Prostate gland (tissue), 2 donors: Measurements from ENCODE around the gene PARP15. TPM values are rescaled to one million over a fixed set of nuclear protein-coding genes. Genes with fewer than 3 reads are reported as not detected.

ENCODE experiments used
- DNase-seq: peaks from one replicate; pipeline ENCODE4 v3.0.0-alpha.2; 2019; ENCODE audit warnings: low spot score
- H3K27ac ChIP-seq, 2 donors: fragments of 200-600 bp; sonication (generic); 2 replicates each; pipeline ENCODE4 v1.5.1; 2017 to 2019
- H3K27me3 ChIP-seq: fragments of 200-600 bp; sonication (generic); replicated peaks from 2 replicates; pipeline ENCODE4 v1.5.1; 2019; ENCODE audit not compliant: insufficient read depth
- H3K36me3 ChIP-seq, 2 donors: fragments of 200-600 bp; sonication (generic); 1 replicate in 1 of 2; 2 replicates in 1 of 2; pipeline versions ENCODE4 v1.5.1 to v1.8.1; 2017 to 2019
- H3K4me1 ChIP-seq: fragments of 200-600 bp; sonication (generic); replicated peaks from 2 replicates; pipeline ENCODE4 v1.5.1; 2019
- H3K4me3 ChIP-seq, 2 donors: fragments of 200-600 bp; sonication (generic); 2 replicates each; pipeline ENCODE4 v1.5.1; 2017 to 2019
- H3K9me3 ChIP-seq: fragments of 200-600 bp; sonication (generic); 2 replicates; pipeline ENCODE4 v1.5.1; 2017
- POLR2A ChIP-seq: fragments of 450-650 bp; IDR thresholded peaks from one replicate; pipeline ENCODE4 v1.6.1; 2016; ENCODE audit warnings: antibody characterized with exemption, mild to moderate bottlenecking
- POLR2AphosphoS5 ChIP-seq: sonication (generic); formaldehyde crosslinking; IDR thresholded peaks from one replicate; pipeline ENCODE4 v1.6.1; 2017; ENCODE audit warnings: antibody characterized with exemption
- WGBS: methylation state at CpG from one replicate; pipeline ENCODE4 v1.1.5; 2018; 5-methylcytosine and 5-hydroxymethylcytosine counted together
- intact Hi-C: fragments of 100-400 bp; cut with DNase I; formaldehyde crosslinking; loops from one replicate; pipeline ENCODE4 v1.14.2; 2022
- total RNA-seq, 2 donors: library from RNA; depleted of rRNA; stranded (reverse); fragments of >200 nt; gene quantifications; one replicate each; pipeline ENCODE4 v1.1.0, GENCODE V29; 2016
- TF ChIP-seq, protein P1 (sequence below), 4 experiments: fragments of 200-600 bp in 2 of 4; fragments of 450-650 bp in 2 of 4; sonication (generic) in 2 of 4; IDR thresholded peaks; 1 replicate in 3 of 4; 2 replicates in 1 of 4; pipeline ENCODE4 v1.5.1; 2016 to 2019; ENCODE audit warnings: antibody characterized with exemption in 4 of 4, mild to moderate bottlenecking in 2 of 4, moderate library complexity in 2 of 4

Gene PARP15
- total RNA-seq, 2 donors from 2014 or later = 0.23 to 2.7 TPM

DNA sequence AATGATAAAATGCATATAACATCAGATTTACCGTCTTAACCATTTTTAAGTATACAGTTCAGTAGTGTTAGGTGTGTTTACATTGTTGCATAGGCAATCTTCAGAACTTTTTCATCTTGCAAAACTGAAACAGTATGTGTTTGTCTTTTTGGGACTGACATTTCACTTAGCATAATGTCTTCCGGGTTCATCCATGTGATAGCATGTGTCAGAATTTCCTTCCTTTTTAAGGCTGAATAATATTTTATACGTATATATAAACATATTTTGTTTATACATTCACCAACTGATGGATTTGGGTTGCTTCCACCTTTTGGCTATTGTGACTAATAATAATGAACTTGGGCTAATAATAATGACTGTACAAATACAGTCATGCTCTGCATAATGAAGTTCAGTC, 3.0 kb downstream of the PARP15 start:
- H3K27ac ChIP-seq = no peak overlapping the region
- TF ChIP-seq POLR2A (no peak), POLR2AphosphoS5 (no peak)
- TF ChIP-seq, protein P1, sequence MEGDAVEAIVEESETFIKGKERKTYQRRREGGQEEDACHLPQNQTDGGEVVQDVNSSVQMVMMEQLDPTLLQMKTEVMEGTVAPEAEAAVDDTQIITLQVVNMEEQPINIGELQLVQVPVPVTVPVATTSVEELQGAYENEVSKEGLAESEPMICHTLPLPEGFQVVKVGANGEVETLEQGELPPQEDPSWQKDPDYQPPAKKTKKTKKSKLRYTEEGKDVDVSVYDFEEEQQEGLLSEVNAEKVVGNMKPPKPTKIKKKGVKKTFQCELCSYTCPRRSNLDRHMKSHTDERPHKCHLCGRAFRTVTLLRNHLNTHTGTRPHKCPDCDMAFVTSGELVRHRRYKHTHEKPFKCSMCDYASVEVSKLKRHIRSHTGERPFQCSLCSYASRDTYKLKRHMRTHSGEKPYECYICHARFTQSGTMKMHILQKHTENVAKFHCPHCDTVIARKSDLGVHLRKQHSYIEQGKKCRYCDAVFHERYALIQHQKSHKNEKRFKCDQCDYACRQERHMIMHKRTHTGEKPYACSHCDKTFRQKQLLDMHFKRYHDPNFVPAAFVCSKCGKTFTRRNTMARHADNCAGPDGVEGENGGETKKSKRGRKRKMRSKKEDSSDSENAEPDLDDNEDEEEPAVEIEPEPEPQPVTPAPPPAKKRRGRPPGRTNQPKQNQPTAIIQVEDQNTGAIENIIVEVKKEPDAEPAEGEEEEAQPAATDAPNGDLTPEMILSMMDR (IDR thresholded peaks at IDR 0.05) = no peak
- no peaks in the 10 kb centered on the region for H3K27me3 ChIP-seq
- H3K36me3 ChIP-seq = no peaks in the 10 kb centered on the region
- no peaks in the 10 kb centered on the region for H3K9me3 ChIP-seq
- DNase-seq = no peak
- H3K4me3 ChIP-seq = no peak overlapping the region
- 69% methylated on average over 3 of the region's 3 CpGs for WGBS
- intact Hi-C loops = no loop called here
- no peaks in the 10 kb centered on the region for H3K4me1 ChIP-seq

DNA sequence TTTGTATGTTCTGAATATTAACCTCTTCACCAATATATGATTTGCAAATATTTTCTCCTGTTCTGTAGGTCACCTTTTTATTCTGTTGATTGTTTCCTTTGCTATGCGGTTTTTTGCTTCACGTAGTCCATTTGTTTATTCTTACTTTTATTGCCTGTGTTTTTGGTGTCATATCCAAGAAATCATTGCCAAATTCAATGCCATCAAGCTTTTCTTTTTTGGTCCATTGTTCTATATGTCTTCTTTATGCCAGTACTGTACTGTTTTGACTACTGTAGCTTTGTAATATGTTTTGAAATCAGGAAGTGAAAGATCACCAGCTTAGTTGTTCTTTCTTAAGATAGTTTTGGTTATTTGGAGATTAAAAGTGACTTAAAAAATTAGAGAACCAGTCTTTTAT, 4.2 kb downstream of the PARP15 start:
- Histone ChIP-seq H3K4me3 (no peak overlapping the region), H3K9me3 (no peaks in the 10 kb centered on the region), H3K27me3 (no peaks in the 10 kb centered on the region), H3K36me3 (no peaks in the 10 kb centered on the region), H3K4me1 (no peaks in the 10 kb centered on the region), H3K27ac (no peak overlapping the region)
- TF ChIP-seq, protein P1 (IDR thresholded peaks at IDR 0.05) = no peak
- TF ChIP-seq POLR2AphosphoS5 = no peak
- no peak for TF ChIP-seq POLR2A
- intact Hi-C loops = no loop called here
- DNase-seq = no peak
- 93% methylated on average over 2 of the region's 2 CpGs for WGBS

DNA sequence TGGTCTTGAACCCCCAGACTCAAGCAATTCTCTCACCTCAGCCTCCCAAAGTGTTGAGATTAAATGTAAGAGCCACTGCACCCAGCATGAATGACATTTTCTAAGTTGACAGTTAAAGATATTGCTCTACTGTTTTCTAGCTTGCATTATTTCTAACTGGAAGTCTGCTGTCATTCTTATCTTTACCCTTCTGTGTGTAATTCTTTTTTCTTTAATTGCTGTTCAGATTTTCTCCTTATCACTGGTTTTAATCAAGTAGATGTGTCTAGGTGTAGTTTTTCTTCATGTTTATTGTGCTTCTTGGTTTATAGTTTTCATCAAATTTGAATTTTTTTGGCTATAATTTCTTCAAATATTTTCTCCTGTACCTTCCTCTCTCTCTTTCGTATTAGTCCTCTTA, 4.9 kb downstream of the PARP15 start:
- TF ChIP-seq, protein P1 (IDR thresholded peaks at IDR 0.05) = no peak
- no peak for TF ChIP-seq POLR2A
- TF ChIP-seq POLR2AphosphoS5 = no peak
- Histone ChIP-seq H3K9me3 (no peaks in the 10 kb centered on the region), H3K27ac (no peak overlapping the region), H3K27me3 (no peaks in the 10 kb centered on the region), H3K4me3 (no peak overlapping the region), H3K4me1 (no peaks in the 10 kb centered on the region), H3K36me3 (no peaks in the 10 kb centered on the region)
- no peak for DNase-seq
- intact Hi-C loops = no loop called here
- 97% methylated on average over 1 of the region's 1 CpG for WGBS

DNA sequence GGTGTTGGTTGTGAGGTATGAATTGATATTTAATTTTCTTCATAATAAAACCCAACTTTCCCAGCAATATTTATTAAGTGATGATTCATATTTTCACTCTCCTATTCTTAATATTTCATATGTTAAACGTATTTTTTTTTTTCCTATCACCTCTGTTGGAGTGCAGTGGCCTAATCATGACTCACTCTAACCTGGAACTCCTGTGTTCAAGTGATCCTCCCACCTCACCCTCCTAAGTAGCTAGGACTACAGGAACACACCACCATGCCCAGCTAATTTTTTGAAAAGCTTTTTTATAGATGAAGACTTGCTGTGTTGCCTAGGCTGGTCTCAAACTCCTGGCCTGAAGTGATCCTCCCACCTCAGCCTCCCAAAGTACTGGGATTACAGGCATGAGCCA, 8.6 kb downstream of the PARP15 start:
- intact Hi-C loops = no loop called here
- no peaks in the 10 kb centered on the region for H3K4me1 ChIP-seq
- TF ChIP-seq, protein P1 (IDR thresholded peaks at IDR 0.05) = no peak
- TF ChIP-seq POLR2A = no peak
- TF ChIP-seq POLR2AphosphoS5 = no peak
- no peak overlapping the region for H3K4me3 ChIP-seq
- H3K36me3 ChIP-seq = no peaks in the 10 kb centered on the region
- no peak for DNase-seq
- WGBS = 71% methylated on average over 1 of the region's 1 CpG
- no peaks in the 10 kb centered on the region for H3K27me3 ChIP-seq
- H3K9me3 ChIP-seq = no peaks in the 10 kb centered on the region
- H3K27ac ChIP-seq = no peak overlapping the region

DNA sequence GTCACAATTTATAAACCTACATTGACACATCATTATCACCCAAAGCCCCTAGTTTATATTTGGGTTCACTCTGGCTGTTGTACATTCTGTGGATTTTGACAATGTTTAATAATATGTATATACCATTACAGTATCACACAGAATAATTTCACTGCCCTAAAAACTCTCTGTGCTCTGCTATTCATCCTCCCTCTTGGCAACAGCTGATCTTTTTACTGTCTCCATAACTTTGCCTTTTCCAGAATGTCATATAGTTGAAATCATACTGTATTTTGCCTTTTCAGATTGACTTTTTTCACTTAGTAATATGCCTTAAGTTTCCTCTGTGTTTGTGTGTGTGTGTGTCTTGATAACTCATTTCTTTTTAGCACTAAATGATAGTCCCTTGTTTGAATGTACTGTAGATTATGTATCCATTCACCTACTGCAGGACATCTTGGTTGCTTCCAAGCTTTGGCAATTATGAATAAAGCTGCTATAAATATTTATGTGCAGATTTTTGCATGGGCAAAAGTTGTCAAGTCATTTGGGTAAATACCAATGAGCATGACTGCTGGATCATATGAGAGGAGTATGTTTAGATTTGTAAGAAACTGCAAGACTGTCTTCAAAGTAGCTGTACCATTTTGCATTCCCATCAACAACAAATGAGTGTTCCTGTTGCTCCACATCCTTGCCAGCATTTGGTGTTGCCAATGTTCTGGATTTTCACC, 9.5 kb downstream of the PARP15 start:
- no peaks in the 10 kb centered on the region for H3K36me3 ChIP-seq
- no peak for TF ChIP-seq POLR2A
- H3K4me1 ChIP-seq = no peaks in the 10 kb centered on the region
- intact Hi-C loops = no loop called here
- no peak for DNase-seq
- no peak overlapping the region for H3K4me3 ChIP-seq
- no peaks in the 10 kb centered on the region for H3K27me3 ChIP-seq
- H3K9me3 ChIP-seq = no peaks in the 10 kb centered on the region
- no peak overlapping the region for H3K27ac ChIP-seq
